DOHH2 (cell line): ENCODE results near the gene SPIRE1.

Experiments used
- H3F3A ChIP-seq: fragments of 200-600 bp; sonication (generic), shearing (Covaris generic); 2 replicates; pipeline ENCODE4 v1.6.0; 2016; ENCODE audit warnings: antibody characterized with exemption, mild to moderate bottlenecking; ENCODE audit not compliant: control insufficient read depth, insufficient read depth
- H3K27ac ChIP-seq: fragments of 200-600 bp; sonication (generic); 2 replicates; pipeline ENCODE4 v1.5.1; 2014; ENCODE audit warnings: low read depth, mild to moderate bottlenecking, low read length, moderate library complexity
- H3K27me3 ChIP-seq: fragments of 200-600 bp; sonication (generic); 2 replicates; pipeline ENCODE4 v1.6.1; 2014; ENCODE audit warnings: mild to moderate bottlenecking, low read length, mixed read lengths; ENCODE audit not compliant: control insufficient read depth
- H3K36me3 ChIP-seq: fragments of 200-600 bp; sonication (generic); 2 replicates; pipeline ENCODE4 v1.6.1; 2014; ENCODE audit warnings: mild to moderate bottlenecking, low read length, moderate library complexity, mixed read lengths; ENCODE audit not compliant: control insufficient read depth
- H3K4me1 ChIP-seq: fragments of 200-600 bp; sonication (generic); 2 replicates; pipeline ENCODE4 v1.6.1; 2014; ENCODE audit warnings: mild to moderate bottlenecking, low read length, mixed read lengths; ENCODE audit not compliant: control insufficient read depth
- H3K4me2 ChIP-seq: fragments of 200-600 bp; sonication (generic); 2 replicates; pipeline ENCODE4 v1.6.0; 2014; ENCODE audit warnings: mild to moderate bottlenecking, low read length, moderate library complexity
- H3K4me3 ChIP-seq: fragments of 200-600 bp; sonication (generic); 2 replicates; pipeline ENCODE4 v1.5.1; 2014; ENCODE audit warnings: mild to moderate bottlenecking, low read length, mixed read lengths
- H3K79me2 ChIP-seq: fragments of 200-600 bp; sonication (generic); 2 replicates; pipeline ENCODE4 v1.6.1; 2014; ENCODE audit warnings: mild to moderate bottlenecking, low read length, mixed read lengths; ENCODE audit not compliant: control insufficient read depth
- H3K9me2 ChIP-seq: fragments of 200-600 bp; sonication (generic); replicated peaks from 2 replicates; pipeline ENCODE4 v1.6.1; 2014; ENCODE audit warnings: mild to moderate bottlenecking, low read length, mixed read lengths; ENCODE audit not compliant: control insufficient read depth
- H3K9me3 ChIP-seq: fragments of 200-600 bp; sonication (generic); 2 replicates; pipeline ENCODE4 v1.6.1; 2014; ENCODE audit warnings: antibody characterized with exemption, low read length, mixed read lengths; ENCODE audit not compliant: control insufficient read depth, insufficient read depth
- H4K20me1 ChIP-seq: fragments of 200-600 bp; sonication (generic); 2 replicates; pipeline ENCODE4 v1.6.0; 2014; ENCODE audit warnings: low read depth, mild to moderate bottlenecking, antibody characterized with exemption, low read length, moderate library complexity; ENCODE audit not compliant: control insufficient read depth, insufficient read depth
- CTCF ChIP-seq: fragments of 200-600 bp; sonication (generic); IDR thresholded peaks from one replicate; pipeline ENCODE4 v1.5.1; 2014; ENCODE audit warnings: antibody characterized with exemption, mild to moderate bottlenecking, low read depth, low read length; ENCODE audit not compliant: poor library complexity, severe bottlenecking
- EZH2phosphoT487 ChIP-seq: fragments of 200-600 bp; sonication (generic); IDR thresholded peaks from 2 replicates; pipeline ENCODE4 v1.6.1; 2017; ENCODE audit warnings: borderline replicate concordance, mild to moderate bottlenecking, antibody characterized with exemption, low read length, moderate library complexity, mixed read lengths

SPIRE1 gene

GRCh38 chr18:12656605-12656937, 1.3 kb downstream of the SPIRE1 start:
- H3F3A ChIP-seq, result peaks cover 10% of the 10 kb centered on the region; the same call in 1 of the 2 replicates
- no peaks in the 10 kb centered on the region for H3K9me3 ChIP-seq
- H3K4me2 ChIP-seq, result peak overlapping the region; percentile 53
- no peaks in the 10 kb centered on the region for H3K9me2 ChIP-seq
- TF ChIP-seq EZH2phosphoT487 (no peak; the same call in 1 of the 2 replicates), CTCF (no peak)
- no peaks in the 10 kb centered on the region; the same call in none of the 2 replicates for H3K4me1 ChIP-seq
- H3K36me3 ChIP-seq, result no peaks in the 10 kb centered on the region
- no peaks in the 10 kb centered on the region for H3K79me2 ChIP-seq
- peaks cover 3% of the 10 kb centered on the region; the same call in 1 of the 2 replicates for H4K20me1 ChIP-seq
- no peak overlapping the region for H3K27ac ChIP-seq
- H3K4me3 ChIP-seq, result peak overlapping the region; percentile 68
- peaks cover 46% of the 10 kb centered on the region for H3K27me3 ChIP-seq

DNA sequence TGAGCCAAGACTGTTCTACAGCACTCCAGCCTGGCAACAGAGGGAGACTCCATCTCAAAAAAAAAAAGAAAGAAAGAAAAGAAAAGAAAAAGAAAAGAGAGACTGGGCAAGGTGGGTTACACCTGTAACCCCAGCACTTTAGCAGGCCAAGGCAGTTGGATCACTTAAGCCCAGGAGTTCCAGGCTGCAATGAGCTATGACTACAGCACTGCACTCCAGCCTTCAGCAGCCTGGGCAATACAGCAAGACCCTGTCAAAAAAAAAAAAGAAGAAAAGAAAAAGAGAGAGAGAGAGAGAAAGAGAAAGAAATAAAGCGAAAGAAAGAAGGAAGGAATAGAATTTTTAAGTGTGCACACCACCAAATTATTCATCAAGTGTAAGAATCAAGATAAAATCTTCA, 2.9 kb downstream of the SPIRE1 start:
- Histone ChIP-seq H3K27ac (no peak overlapping the region), H3K9me3 (no peaks in the 10 kb centered on the region), H3K27me3 (peaks cover 46% of the 10 kb centered on the region), H3K36me3 (no peaks in the 10 kb centered on the region), H3K4me1 (no peaks in the 10 kb centered on the region; the same call in none of the 2 replicates), H3K9me2 (no peaks in the 10 kb centered on the region), H4K20me1 (peaks cover 3% of the 10 kb centered on the region; the same call in 1 of the 2 replicates), H3K4me2 (no peak overlapping the region), H3K79me2 (no peaks in the 10 kb centered on the region), H3K4me3 (no peak overlapping the region), H3F3A (peaks cover 10% of the 10 kb centered on the region; the same call in 1 of the 2 replicates)
- TF ChIP-seq CTCF (no peak), EZH2phosphoT487 (no peak)

GRCh38 chr18:12652861-12653401, 5.0 kb downstream of the SPIRE1 start:
- Histone ChIP-seq H3K4me1 (no peaks in the 10 kb centered on the region; the same call in none of the 2 replicates), H3K4me3 (no peak overlapping the region), H4K20me1 (peaks cover 3% of the 10 kb centered on the region; the same call in 1 of the 2 replicates), H3K9me3 (no peaks in the 10 kb centered on the region), H3K4me2 (no peak overlapping the region), H3K79me2 (no peaks in the 10 kb centered on the region), H3K27me3 (peaks cover 33% of the 10 kb centered on the region), H3K27ac (no peak overlapping the region), H3F3A (no peaks in the 10 kb centered on the region; the same call in 1 of the 2 replicates), H3K9me2 (no peaks in the 10 kb centered on the region), H3K36me3 (no peaks in the 10 kb centered on the region)
- TF ChIP-seq EZH2phosphoT487 (no peak), CTCF (no peak)
